HL-60/S4 (cell line): ENCODE data around the gene NENF.

Experiments used
- in situ Hi-C: fragments of 300-500 bp; cut with MboI; formaldehyde crosslinking; loops from 2 replicates; pipeline ENCODE4 v1.14.3; 2022; ENCODE audit warnings: low sequenced_read_pairs

Gene NENF

GRCh38 chr1:212430955-212431394 lies 1.7 kb upstream of the NENF start:
- in situ Hi-C loops = no loop called here

- in situ Hi-C loops = no loop called here
Measured at GRCh38 chr1:212431644-212432043, 1.1 kb upstream of the NENF start.

- in situ Hi-C loops = no loop called here
Measured at GRCh38 chr1:212432272-212432660, 454 bp upstream of the NENF start.

- in situ Hi-C loops = no loop called here
Measured at GRCh38 chr1:212433577-212434462, 1.1 kb downstream of the NENF start.

DNA sequence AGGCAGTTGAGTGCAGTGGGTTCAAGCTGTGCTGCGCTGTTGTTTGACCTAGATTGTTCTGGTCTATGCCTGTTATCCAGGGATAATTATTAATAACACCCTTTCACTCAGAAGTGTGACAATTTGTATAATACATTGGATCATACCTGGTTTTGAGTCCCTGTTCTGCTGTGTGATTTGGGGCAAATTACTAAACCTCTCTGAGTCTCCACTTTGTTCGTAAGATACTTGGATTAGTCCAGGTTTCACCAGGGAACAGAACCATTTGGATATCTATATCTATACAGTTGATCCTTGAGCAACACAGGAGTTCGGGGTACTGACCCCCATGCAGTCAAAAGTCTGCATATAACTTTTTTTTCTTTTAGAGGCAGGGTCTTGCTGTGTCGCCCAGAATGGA lies 2.3 kb downstream of the NENF start:
- in situ Hi-C loops = no loop called here

DNA sequence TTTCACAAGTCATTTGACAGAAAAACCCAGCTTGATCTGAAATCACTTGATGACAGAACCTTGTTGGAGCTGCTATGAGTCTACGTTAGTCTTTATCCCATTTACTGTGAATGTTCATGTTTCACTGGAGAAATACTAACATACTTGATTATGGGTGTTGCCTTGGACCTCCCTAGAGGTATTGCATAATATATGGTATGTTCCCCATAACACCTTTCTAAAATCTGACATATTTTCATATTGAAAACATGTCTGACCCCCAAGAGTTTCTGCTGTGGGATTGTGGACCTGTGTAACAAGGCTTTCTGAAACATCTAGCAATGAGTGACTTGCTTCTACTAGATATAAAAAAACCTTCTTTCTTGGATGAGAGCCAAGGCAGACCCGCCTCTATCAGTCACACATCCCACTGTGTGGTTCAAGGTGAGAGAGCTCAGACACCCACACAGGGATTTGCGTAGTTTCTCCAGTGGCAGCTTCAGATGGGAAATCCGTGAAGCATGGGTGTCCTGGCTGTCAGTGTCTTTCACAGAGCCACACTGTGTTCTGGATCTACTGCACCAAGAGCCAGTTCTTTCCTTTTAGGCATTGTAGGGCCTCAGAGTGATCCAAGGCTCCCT lies 4.6 kb downstream of the NENF start:
- in situ Hi-C loops = no loop called here

- in situ Hi-C loops = no loop called here
Measured at GRCh38 chr1:212438831-212439237, 6.1 kb downstream of the NENF start.

DNA sequence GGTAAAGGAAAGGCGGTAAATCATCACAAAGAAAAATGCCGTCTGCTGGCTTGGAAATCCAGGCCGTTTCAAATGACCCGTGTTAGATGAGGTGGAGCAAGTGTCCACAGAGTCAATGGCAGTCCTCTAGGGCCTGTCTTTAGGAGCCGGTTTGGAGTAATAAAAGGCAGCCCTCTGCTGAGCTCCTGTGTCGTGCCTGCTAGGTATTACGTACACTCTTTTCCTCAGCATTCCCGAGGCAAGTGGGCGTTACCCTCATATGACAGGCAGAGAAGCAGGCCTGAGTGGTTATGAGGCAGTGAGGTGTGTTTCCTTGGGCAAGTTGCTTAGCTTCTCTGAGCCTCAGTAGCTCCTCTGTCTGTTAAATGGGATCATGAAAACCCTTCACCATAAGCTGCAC lies 7.7 kb downstream of the NENF start:
- in situ Hi-C loops = no loop called here

GRCh38 chr1:212442408-212442807 lies 9.7 kb downstream of the NENF start:
- in situ Hi-C loops = no loop called here

GRCh38 chr1:212446333-212446732 lies 13.6 kb downstream of the NENF start:
- in situ Hi-C loops = no loop called here

DNA sequence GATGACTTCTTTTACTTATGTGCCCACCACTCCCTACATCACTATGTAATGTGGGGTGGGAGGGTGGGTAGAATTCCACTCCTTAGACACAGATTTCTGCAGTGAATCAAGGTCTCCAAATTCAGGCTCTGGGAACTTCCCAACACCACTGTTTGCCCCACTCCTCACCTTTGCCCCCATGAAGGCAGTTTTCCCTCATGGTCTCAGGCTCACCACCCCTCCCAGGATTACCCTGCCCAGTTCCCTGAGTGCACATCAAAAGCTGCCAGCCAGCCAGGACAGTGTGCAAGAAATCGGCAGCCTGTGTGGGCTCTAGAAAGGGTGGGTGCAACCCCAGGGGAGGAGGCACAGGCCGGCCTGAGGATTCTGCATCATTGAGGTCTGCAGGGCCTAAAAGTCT lies 14.8 kb downstream of the NENF start:
- in situ Hi-C loops = no loop called here

GRCh38 chr1:212450331-212450881 lies 17.7 kb downstream of the NENF start:
- in situ Hi-C loops = loop anchor here (5.0 to 25.0 kb wide), 3 partner anchors 312 to 753 kb away; no protein-coding TSS in a partner anchor

- in situ Hi-C loops = loop anchor here (5.0 to 25.0 kb wide), 3 partner anchors 311 to 754 kb away; no protein-coding TSS in a partner anchor
Measured at GRCh38 chr1:212451416-212452322, 18.9 kb downstream of the NENF start.

DNA sequence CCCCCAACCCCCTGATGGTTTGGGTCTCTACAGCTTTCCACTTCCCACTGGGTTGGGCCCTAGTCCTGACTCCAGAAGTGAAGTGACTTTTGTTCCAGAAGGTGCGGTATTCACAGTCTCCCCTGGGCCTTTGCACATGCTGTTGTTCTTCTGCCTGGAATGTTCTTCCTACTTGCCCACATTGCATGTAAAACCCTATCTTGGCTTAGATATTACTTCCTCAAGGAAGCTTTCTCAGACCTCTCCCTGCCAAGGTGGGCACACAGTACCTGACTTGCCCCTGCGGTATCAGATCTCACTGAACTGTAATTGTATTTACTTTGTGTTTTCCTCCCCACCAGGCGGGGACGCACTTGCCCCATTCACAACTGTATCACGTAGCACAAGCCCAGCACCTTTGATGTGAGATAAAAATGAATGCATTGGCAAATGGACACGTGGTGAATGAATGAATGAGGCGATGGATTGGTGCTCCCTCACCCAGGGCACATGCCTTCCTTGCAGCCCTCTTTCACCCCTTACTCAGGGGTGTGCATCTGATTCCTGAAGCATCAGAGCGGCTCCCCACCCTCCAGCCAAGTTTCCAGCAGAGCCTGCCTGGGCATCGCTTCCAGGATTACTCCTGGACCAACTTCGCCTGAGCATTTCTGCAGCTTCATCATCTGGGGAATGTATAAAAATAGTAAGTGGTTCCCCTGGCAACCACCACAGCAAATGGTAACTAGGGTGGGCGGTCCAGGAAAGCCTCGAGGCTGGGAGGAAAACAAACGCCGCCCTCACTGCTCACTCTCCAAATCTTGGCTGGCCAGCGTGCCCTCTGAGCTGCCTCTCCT lies 19.8 kb downstream of the NENF start:
- in situ Hi-C loops = loop anchor here (5.0 to 25.0 kb wide), 3 partner anchors 310 to 755 kb away; no protein-coding TSS in a partner anchor

DNA sequence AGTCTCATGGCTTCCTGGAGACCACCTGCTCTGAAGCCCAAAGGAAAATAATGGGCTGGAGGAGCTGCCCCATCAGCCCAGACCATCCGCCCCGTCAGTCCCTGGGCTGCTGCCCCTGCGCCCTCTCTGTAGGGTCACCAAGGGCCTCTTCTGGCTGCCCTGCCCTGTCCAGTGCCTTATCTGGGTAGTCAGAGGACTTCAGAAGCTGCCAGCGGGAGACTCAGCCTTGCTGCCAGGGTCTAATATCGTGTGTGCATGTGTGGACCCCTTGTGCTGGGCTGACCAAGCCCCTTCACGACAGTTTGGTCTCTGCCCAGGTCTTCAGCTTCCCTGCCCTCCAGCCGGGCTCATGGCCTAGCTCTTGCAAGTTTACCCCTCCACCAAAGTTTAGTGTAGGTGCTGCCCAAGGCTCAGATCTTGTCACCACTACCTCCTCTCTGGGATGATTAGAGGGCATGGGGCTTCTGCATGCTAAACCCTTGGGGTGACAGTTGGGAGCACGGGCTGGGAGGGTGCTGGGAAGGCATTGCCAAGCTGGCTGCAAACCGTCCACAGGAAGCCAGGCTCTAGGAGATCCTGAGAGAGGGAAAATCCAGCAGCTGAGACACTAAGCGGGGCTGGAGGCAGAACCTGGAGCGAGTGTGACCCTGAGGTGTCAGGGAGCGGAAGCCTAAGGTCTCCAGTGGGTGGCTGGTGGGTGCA lies 20.6 kb downstream of the NENF start:
- in situ Hi-C loops = loop anchor here (5.0 to 25.0 kb wide), 3 partner anchors 309 to 756 kb away; no protein-coding TSS in a partner anchor

DNA sequence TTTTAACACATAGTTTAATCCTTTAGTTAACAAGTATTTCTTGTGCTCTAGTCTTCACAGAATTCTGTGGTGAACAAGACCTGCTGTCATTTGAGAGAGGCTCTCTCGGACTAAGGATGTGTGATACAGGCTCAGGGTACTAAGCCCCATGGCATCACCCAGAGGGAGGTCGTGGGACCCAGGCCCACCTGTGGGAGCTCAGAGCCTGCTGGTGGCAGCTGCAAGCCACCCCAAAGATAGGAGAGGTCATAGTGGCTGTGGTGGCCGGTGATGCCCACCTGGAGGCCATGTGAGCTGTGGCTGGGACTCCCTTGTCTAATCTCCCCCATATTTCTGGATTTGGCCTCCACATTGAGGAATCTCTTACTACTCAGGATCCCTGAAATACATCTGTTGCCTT lies 22.0 kb downstream of the NENF start:
- in situ Hi-C loops = loop anchor here (5.0 to 25.0 kb wide), 3 partner anchors 308 to 757 kb away; no protein-coding TSS in a partner anchor

DNA sequence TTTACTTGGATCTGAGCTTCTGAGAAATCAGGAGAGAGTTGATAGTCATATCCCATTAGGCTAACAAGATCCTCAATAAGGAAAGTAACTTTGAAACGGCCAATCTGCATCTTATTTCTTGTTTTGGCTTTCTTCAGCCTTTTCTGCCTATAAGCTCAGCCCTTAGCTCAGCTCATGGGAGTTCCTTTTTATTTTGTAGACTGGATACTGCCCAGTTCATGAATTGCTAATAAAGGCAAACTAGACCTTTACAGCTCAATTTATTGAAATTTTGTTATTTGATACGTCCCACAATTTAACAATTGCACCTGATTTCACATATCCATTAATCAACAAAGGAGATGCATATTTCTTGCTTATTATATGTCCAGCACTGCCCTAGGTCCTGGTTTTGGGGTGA lies 22.7 kb downstream of the NENF start:
- in situ Hi-C loops = loop anchor here (10.0 to 25.0 kb wide), 2 partner anchors 307 to 391 kb away; no protein-coding TSS in a partner anchor

DNA sequence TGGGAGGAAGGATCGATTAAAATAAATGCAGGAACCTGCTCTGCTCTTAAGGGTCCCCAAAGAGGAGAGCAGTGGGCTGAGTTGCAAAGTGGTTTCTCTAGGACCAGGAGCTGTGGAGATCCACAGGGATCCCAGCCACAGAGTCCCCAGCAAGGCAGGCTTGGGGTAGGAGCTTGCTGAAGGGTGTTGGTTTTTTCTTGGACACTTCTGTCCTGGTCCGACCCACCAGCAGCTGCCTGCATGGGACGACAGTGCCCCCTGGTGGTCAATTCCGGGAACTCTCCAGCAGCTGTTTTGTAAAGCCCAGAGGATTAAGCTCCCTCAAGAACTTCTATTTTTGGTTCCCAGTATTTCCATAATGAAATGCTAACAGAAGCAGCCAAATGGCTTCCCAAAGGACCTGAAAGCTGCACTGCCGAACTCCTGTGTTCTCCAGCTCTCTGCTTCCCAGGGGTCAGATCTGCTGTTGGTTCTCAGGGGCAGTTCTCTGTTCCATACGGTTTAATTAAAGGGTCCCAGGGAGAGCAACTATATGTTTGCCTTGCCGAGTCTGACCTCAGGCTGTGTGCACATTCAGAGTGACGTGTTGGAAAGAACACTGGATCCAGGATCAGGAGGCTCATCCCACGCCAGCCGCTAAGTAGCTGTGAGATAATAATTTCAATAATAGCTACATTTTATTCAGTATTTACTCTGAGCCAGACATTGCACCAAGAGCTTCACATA lies 23.2 kb downstream of the NENF start:
- in situ Hi-C loops = loop anchor here (10.0 to 25.0 kb wide), 2 partner anchors 306 to 391 kb away; no protein-coding TSS in a partner anchor
